ENCODE results near the gene LGALS3.

The LGALS3 gene

DNA sequence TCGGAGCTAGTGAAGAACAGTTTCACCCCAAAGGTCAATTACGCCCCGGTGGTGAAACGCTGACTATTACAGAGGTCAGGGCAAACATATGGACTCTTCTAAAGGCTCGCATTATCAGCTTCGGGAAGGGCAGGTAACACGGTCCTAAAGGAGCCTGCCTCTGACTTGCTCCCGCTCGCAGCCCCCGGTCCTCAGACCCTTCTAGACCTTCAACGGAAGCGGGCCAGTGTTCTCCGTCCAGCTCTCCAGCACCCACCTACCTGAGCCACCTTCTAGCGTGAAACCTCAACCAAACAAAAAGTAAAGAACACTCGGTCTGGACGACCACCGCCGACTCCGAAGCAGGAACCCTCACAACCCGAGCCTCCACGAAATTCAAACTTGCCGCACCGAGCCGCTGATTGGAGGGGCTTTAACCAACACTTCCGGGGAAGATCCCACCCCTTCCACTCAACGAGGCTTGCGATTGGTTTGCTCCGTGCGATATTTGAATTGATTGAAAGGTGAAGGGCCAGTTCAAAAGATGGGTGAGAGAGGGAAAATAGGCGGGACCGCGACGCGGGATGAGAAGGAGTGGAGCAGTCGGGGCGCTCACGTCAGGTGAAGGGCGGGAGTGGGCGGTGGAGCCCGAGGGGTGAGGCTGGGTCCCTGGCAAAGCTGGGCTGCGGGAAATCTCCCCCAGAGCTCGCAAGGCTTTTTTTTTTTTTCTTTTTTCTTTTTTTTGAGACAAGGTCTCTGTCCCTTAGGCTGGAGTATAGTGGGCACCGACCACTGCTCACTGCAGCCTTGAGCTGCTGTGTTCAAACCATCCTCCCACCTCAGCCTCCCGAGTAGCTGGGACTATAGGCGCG is 62.4 kb downstream of the LGALS3 start, which contains the start of gene DLGAP5:
Gene DLGAP5, minus strand, starts transcription at position 383 of the 851 bp plus-strand sequence. CDS start 2,406 bp downstream, outside the sequence.
- DNase-seq, result peak; percentile 78 to 96 (median 83)

DNA sequence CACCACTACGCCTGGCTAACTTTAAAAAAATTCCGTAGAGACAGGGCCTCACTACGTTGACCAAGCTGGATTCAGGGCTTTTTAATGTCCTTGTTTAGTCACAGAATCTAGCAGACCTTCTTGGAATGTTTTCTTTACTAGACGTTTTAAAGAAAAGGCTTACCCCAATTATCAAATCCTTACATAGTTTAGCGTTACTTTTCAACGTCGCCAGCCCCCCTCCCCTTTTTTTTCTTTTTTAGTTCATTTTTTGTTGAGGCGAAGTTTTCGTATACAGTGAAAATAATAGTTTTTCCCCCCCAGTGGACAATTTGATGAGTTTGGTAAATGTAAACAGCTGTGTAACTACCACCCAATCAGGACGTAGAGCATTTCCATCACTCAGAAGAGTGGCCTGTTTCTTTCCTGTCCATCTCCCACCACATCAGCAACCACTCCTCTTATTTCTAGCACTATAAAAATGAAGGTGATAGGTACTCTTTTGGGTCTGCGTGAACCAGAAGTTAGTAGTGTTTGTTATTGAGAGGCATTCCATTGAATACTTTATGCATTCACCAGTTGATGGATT is 63.1 kb downstream of the LGALS3 start:
- DNase-seq, result no peak

DNA sequence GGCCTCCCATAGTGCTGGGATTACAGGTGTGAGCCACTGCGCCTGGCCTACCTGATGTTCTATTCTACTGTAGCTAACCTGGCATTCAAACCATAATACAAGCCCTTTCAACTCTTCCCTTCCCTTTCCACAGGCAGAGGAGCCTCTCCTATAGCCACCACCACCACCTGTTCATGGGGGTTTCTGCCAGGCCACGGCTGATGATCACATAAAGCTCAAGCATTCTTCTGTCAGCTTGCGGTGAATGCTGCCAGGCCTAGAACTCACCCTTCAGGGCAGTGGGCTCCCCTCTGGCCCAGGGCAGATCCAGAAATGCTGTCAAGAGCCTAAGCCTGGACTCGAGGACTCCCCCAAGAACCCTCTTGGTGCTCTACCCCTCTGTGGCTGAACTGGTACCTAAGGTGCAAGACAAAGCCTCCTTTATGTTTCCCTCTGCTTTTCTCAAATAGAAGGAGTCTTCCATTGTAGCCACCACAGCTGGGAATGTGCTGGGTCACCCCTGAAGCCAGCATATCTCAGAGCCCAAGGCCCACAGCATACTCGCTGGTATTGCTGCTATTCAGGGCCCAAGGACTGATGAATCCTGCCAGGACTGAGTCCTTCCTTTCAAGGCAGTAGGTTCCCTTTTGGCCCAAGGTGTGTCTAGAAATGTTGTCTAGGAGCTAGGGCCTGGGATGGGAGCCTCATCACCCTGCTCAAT is 65.8 kb downstream of the LGALS3 start:
- no peak for DNase-seq

Measured in T-helper 1 cell (primary cell).